Measurements from ENCODE around the gene SLC22A13. TPM values are rescaled to one million over a fixed set of nuclear protein-coding genes. Genes with fewer than 3 reads are reported as not detected.

SLC22A13 gene
- total and polyA plus RNA-seq, 2 of the 4 experiments (the other 2 are of a cell fraction): under 0.01 to 0.22 TPM

- in situ Hi-C loops (cut with MboI; ENCODE audit: low sequenced_read_pairs): no loop called here
- H3K18ac ChIP-seq (ENCODE audit: low read depth, low read length): no peak overlapping the region
- no peak overlapping the region for H2AK5ac ChIP-seq (ENCODE audit: low read depth, low read length)
- TF ChIP-seq USF2 (IDR thresholded peaks at IDR 0.05; ENCODE audit: low read depth, low read length): no peak
- TF ChIP-seq CTCF (conservative IDR thresholded peaks at IDR 0.05; ENCODE audit: low read depth, low read length): no peak
- no peak for TF ChIP-seq CEBPB (IDR thresholded peaks at IDR 0.05; ENCODE audit: low read depth, low read length)
- TF ChIP-seq MAZ (IDR thresholded peaks at IDR 0.05; ENCODE audit: borderline replicate concordance, low read depth, low read length): no peak
- no peak for TF ChIP-seq RFX5 (IDR thresholded peaks at IDR 0.05; ENCODE audit: low read depth, low read length)
- TF ChIP-seq RAD21 (IDR thresholded peaks at IDR 0.05; ENCODE audit: low read length): no peak
- no peak for TF ChIP-seq FOS (IDR thresholded peaks at IDR 0.05; ENCODE audit: low read depth, low read length)
- no peak for TF ChIP-seq MAFK (IDR thresholded peaks at IDR 0.05; ENCODE audit: low read depth, low read length)
- TF ChIP-seq NFE2L2 (IDR thresholded peaks at IDR 0.05; ENCODE audit: low read depth, low read length): no peak
- no peak for TF ChIP-seq ELK1 (IDR thresholded peaks at IDR 0.05; ENCODE audit: borderline replicate concordance, low read depth, low read length)
- TF ChIP-seq RCOR1 (IDR thresholded peaks at IDR 0.05; ENCODE audit: insufficient replicate concordance, low read length): no peak
- no peak for TF ChIP-seq SMC3 (IDR thresholded peaks at IDR 0.05; ENCODE audit: low read depth, low read length)
- WGBS, 2 experiments (ENCODE audit: extremely low coverage in 2 of 2, insufficient read length in 1 of 2): 100% methylated on average over 1 of the region's 2 CpGs; no CpG with 5 or more reads in 1 of the 2 experiments
- H3K9me1 ChIP-seq (ENCODE audit: insufficient read depth, low read length): peaks cover 3% of the 10 kb centered on the region; the same call in 1 of the 2 replicates
- no peaks in the 10 kb centered on the region for H3K27me3 ChIP-seq (ENCODE audit: control insufficient read depth, insufficient read depth, low read length)
- H3K9me3 ChIP-seq (ENCODE audit: control insufficient read depth, insufficient read depth, low read length): no peaks in the 10 kb centered on the region
- CTCF ChIA-PET: no interaction called here
- H3K27ac ChIP-seq (ENCODE audit: insufficient read depth, low read length): no peak overlapping the region
- no peak for ATAC-seq (ENCODE audit: low read depth)
- no peak overlapping the region for H2BK20ac ChIP-seq (ENCODE audit: low read depth, low read length)
- H2BK120ac ChIP-seq (ENCODE audit: low read depth, low read length): no peak overlapping the region
- no peak overlapping the region for H4K5ac ChIP-seq (ENCODE audit: low read depth, low read length)
- DNase-seq: no peak
- no peak overlapping the region for H3K4ac ChIP-seq (ENCODE audit: low read depth, low read length)
- H3K14ac ChIP-seq (replicated peaks; ENCODE audit: low read depth, low read length): no peak overlapping the region
- H3K4me3 ChIP-seq (ENCODE audit: insufficient read depth, low read depth, low read length): no peak overlapping the region
- H3K36me3 ChIP-seq (ENCODE audit: control insufficient read depth, insufficient read depth, low read length): peaks cover 30% of the 10 kb centered on the region
- intact Hi-C loops (cut with micrococcal nuclease): no loop called here
- no peak overlapping the region for H3K4me2 ChIP-seq (ENCODE audit: low read depth, low read length)
- no peak overlapping the region for H2AK9ac ChIP-seq (replicated peaks; ENCODE audit: low read depth, low read length, poor library complexity)
- no TSS peak for BruUV-seq (replicated peaks)
- no peak overlapping the region for H2BK5ac ChIP-seq (ENCODE audit: low read depth, low read length, poor library complexity, severe bottlenecking)
- H3K79me1 ChIP-seq (ENCODE audit: low read depth in 1 of 2, low read length in 2 of 2): peaks cover 26 to 35% of the 10 kb centered on the region in 2 experiments
- H2BK15ac ChIP-seq (ENCODE audit: low read depth, low read length): no peak overlapping the region
- H4K8ac ChIP-seq (ENCODE audit: low read depth in 2 of 2, low read length in 2 of 2): no peak overlapping the region
- H3K9ac ChIP-seq (ENCODE audit: low read depth, low read length): no peak overlapping the region
- H2AFZ ChIP-seq (replicated peaks; ENCODE audit: low read length, poor library complexity): no peak overlapping the region
- H3K4me1 ChIP-seq (ENCODE audit: control insufficient read depth, insufficient read depth, low read length): no peaks in the 10 kb centered on the region
- no peak overlapping the region for H3K23ac ChIP-seq (ENCODE audit: low read depth, low read length)
- dilution Hi-C loops (cut with HindIII; ENCODE audit: low sequenced_read_pairs, unreplicated experiment): no loop called here
- no peak overlapping the region for H3K56ac ChIP-seq (ENCODE audit: extremely low read depth, insufficient read depth, low read length)
- POLR2A ChIA-PET (ENCODE audit: unreplicated experiment): no interaction called here
- H4K91ac ChIP-seq (ENCODE audit: insufficient read depth, low read depth, low read length): no peak overlapping the region
- H4K20me1 ChIP-seq (ENCODE audit: insufficient read depth, low read length): no peaks in the 10 kb centered on the region
Observed at GRCh38 chr3:38254872-38255271, 10.7 kb upstream of the SLC22A13 start.

Measured in IMR-90 (cell line).